Measurements from ENCODE around the gene FHIT.

GRCh38 chr3:60920519-60920918, 330.7 kb downstream of the FHIT start:
- TF ChIP-seq CTCF (IDR thresholded peaks at IDR 0.05) = no peak
- no peak for TF ChIP-seq POLR2A (IDR thresholded peaks at IDR 0.05)
